T-helper 2 cell treated with Interferon-gamma antibody and Interleukin-4, amounts not matched to agents 100 ng/mL and 5 ng/mL, for 36 hours (primary cell): ENCODE measurements around the gene ACAP2. TPM values are rescaled to one million over a fixed set of nuclear protein-coding genes. Genes with fewer than 3 reads are reported as not detected.
"Not testable (repeated sequence)": the region's sequence is repeated elsewhere in the genome, so short reads cannot be mapped to it uniquely, and the experiment has no call there.

Experiments used
- intact Hi-C: fragments of 100-400 bp; cut with micrococcal nuclease; formaldehyde crosslinking; loops from one replicate; pipeline ENCODE4 v1.15.1; 2023
- total RNA-seq: library from RNA; stranded (reverse); gene quantifications from 2 replicates; pipeline ENCODE4 v1.2.3, GENCODE V29; 2022

The ACAP2 gene
- total RNA-seq, 1 donor from 2014 or later, result 66.3 TPM

DNA sequence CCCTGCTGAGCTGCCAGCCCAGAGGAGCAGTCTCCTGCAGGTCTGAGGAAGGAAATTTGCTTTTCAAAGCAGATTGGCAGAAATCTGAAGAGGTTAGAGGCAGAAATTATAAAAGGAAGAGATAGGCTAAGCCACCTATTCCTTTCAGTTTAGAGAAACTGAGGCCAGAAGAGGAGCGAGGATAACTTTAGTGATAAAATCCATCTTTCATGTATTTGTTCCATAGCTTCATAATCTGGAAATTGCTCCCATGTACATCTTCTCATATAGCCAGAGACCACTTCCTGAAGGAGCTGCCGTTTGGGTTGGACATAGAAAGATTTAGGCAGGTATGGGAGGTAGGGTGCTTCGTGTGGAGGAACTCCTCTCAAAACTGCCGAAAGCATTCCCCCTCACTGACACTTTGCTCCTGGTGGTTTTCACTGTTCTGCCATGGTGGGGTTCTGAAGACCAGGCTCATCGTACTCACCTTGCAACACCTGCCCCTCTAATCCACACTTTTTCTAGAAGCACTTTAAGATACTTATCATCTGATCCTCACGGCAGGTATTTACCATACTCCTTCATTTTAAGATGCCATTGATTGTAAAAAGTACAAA is 670 bp upstream of the ACAP2 start:
- intact Hi-C loops, result loop anchor here (1.0 to 5.0 kb wide), 5 partner anchors 15 to 957 kb away; partner anchors contain the start of genes ATP13A3 and LSG1

- intact Hi-C loops, result loop anchor here (1.0 to 5.0 kb wide), 4 partner anchors 80 to 955 kb away; partner anchors contain the start of genes ATP13A3, LSG1 and XXYLT1
These were observed 738 bp downstream of the ACAP2 start for GRCh38 chr3:195441992-195442572.

DNA sequence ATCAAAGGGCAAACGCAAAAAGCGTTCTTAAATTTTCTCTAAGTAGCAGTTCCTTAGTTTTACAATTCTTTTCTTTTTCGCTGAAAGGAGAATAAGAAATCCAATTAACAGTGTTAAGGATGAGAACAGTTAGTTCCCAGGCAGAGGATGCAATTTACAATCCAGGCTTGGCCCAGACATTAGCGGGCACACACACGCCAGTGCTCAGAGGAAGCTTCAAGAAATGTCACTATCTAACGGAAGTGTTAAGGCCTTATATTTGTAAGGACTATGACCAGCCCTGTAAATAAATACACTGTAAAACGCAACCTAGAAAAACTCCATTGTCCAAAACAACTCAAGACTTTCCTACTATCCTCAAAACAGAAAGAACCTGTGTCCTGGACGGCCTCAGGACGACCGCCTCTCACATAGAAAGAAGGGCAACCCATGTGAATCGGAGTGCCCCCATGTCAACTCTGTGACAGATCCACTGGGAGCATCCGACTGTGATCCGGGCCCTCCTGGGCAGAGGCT is 1.3 kb downstream of the ACAP2 start:
- intact Hi-C loops, result loop anchor here (5.0 kb wide), 2 partner anchors 81 to 769 kb away; partner anchors contain the start of gene LSG1

DNA sequence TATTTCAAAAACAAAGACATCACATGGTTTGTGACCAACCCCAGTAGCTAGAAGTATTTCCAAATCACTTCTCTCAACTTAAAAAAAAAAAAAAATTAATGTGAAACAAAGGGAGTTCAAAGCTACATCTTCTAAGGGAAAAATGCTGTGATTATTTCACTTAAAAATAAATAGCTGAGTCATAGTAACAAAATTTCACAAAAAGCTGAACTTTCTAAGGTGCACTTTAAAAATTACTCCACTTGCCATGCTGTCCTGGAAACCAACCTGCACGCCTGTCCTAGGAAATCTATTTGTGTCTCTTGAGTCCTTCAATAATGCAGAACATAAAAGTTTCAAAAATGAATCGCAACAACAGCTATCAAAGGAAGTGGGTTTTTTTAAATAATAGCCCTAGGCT is 1.8 kb downstream of the ACAP2 start:
- intact Hi-C loops, result loop anchor here (5.0 kb wide), 2 partner anchors 81 to 769 kb away; partner anchors contain the start of gene LSG1

DNA sequence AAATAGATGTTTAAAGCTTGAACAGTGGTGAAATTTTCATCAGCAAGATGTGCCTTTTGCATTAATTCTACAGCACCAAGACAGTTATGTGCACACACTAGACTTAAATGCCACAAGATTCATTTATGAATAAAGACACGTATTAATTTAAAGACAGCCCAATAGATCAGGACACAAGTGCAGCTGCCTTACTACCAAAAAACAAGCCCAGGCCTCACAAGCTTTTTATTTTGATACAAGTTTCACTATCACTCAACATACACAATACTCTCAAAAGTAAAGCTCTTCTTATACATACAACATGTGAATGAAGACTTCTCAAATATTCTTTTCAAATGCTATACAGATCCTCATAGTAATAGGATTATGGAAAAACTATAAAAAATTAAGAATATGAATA is 2.4 kb downstream of the ACAP2 start:
- intact Hi-C loops, result loop anchor here (5.0 kb wide), 2 partner anchors 82 to 768 kb away; partner anchors contain the start of gene LSG1

DNA sequence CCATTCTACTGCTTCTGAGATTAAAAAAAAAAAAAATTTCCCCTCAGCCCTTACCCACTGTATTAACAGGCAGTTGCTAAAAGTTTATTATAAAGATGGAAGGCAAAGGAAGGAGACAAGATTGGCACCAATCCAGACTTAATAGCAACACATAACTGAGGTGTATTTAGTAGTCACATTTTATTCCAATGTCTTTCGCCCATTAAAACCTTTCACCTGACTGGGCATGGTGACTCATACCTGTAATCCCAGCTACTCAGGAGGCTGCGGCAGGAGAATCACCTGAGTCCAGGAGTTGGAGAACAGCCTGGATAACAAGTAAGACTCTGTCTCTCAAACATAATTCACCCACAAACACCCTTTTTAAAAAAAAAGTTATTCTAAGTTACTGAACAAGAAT is 4.4 kb downstream of the ACAP2 start:
- intact Hi-C loops, result no loop called here

GRCh38 chr3:195425849-195426248 is 17.0 kb downstream of the ACAP2 start:
- intact Hi-C loops, result no loop called here

DNA sequence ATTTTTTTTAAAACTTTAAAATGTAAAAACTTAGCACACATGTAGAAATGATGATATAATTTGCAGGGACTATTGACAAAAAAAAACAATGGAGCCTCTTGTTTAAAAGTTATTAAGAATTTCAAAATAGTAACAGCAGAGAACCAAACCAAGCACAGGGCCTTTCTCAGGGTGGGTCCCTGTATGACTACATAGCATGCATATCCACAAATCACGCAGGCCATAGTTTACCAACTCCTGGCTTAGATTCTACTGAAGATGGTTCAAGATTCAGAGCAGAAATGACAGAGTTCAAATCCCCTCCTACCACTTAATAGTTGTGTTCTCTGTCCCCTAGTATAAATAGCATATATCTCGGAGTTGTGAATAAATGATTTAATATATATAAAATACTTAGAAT is 19.0 kb downstream of the ACAP2 start:
- intact Hi-C loops, result no loop called here

DNA sequence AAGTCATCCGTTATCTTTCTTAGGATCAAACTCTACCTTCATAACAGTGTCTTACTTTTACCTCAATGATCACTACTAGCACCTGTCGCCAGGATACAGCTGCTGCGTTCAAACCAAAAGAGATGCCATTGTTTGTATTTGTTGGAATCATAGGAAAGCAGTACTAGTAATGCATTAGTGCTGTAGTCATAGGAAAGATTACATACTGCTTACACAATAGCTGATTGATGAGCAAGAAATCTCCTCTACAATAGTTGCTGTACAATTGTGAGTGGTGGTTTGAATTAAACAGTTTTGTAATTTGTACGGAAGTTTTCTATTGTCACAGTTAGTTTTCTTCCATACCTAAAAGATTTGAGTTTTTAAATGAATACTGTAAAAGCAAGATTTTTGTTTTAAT is 21.4 kb downstream of the ACAP2 start:
- intact Hi-C loops, result no loop called here

DNA sequence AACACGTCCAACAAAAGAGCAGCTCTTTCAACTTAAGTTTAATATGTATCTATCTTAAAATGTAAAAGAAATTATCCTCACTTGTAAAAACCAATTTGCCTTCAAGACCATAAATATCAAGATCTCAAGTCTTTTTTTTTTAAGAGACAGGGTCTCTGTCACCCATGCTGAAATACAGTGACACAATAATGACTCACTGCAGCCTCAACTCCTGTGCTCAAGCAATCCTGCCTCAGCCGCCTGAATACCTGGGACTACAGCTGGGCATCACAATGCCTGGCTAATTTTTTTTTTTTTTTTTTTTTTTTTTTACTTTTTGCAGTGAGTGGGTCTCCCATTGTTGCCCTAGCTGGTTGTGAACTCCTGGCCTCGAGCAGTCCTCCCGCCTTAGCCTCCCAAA is 26.0 kb downstream of the ACAP2 start:
- intact Hi-C loops, result no loop called here

DNA sequence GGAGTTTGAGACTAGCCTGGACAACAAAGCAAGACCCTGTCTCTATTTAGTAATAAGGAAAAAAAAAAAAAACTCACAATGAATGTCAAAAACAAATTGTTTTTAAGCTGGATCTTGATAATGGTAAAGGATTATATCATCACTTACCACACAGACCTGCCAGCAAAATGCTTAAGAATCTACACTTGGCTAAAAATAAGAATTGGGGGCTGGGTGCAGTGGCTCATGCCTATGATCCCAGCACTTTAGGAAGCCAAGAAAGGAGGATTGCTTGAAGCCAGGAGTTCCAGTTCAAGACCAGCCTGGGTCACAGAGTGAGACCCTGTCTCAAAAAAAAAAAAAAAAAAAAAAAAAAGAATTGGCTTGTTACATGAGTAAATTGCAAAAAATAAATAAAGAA is 31.0 kb downstream of the ACAP2 start:
- intact Hi-C loops, result no loop called here

DNA sequence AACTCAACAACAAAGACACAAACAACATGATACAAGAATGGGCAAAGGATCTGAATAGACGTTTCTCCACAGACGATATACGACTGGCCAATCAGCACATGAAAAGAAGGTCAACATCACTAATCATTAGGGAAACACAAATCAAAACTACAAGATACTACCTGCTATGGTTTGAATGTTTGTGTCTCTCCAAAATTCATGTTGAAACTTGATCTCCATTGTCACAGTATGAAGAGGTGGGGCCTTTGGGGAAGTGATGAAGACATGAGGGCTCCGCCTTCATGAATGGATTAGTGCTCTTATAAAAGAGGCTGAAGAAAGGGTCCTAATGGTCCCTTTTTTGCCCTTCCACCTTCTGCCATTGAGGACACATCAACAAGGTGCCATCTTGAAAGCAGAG is 32.3 kb downstream of the ACAP2 start:
- intact Hi-C loops, result no loop called here

GRCh38 chr3:195407531-195408409 is 35.0 kb downstream of the ACAP2 start:
- intact Hi-C loops, result no loop called here

DNA sequence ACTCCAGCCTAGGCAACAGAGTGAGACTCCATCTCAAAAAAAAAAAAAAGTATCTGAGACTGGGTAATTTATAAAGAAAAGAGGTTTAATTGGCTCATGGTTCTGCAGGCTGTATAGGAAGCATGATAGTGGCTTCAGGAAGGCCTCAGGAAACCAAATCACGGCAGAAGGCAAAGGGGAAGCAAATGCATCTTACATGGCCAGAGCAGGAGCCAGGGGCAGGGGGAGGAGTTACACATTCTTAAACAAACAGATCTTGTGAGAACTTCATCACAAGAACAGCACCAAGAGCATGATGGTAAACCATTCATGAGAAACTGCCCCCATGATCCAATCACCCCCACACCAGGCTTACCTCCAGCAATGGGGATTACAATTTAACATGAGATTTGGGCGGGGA is 37.2 kb downstream of the ACAP2 start:
- intact Hi-C loops, result no loop called here

- intact Hi-C loops, result no loop called here
These were observed 38.9 kb downstream of the ACAP2 start for GRCh38 chr3:195403841-195404408.

GRCh38 chr3:195403244-195403643 is 39.6 kb downstream of the ACAP2 start:
- intact Hi-C loops, result no loop called here

- intact Hi-C loops, result no loop called here
These were observed 40.9 kb downstream of the ACAP2 start for GRCh38 chr3:195401943-195402342.

DNA sequence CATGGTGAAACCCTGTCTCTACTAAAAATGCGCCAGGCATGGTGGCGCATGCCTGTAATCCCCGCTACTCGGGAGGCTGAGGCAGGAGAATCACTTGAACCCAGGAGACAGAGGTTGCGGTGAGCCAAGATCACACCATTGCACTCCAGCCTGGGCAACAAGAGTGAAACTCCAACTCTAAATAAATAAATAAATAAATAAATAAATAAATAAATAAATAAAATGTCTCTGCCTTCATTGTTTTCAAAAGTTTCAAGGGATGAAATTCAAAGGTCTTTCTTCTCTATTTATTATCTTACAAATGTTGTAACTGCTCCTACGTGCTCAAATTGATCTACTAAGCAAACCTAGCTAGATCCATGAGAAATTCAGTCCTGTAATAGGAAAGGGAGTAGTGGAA is 44.4 kb downstream of the ACAP2 start:
- intact Hi-C loops, result not testable (repeated sequence)

GRCh38 chr3:195397524-195397923 is 45.3 kb downstream of the ACAP2 start:
- intact Hi-C loops, result no loop called here

DNA sequence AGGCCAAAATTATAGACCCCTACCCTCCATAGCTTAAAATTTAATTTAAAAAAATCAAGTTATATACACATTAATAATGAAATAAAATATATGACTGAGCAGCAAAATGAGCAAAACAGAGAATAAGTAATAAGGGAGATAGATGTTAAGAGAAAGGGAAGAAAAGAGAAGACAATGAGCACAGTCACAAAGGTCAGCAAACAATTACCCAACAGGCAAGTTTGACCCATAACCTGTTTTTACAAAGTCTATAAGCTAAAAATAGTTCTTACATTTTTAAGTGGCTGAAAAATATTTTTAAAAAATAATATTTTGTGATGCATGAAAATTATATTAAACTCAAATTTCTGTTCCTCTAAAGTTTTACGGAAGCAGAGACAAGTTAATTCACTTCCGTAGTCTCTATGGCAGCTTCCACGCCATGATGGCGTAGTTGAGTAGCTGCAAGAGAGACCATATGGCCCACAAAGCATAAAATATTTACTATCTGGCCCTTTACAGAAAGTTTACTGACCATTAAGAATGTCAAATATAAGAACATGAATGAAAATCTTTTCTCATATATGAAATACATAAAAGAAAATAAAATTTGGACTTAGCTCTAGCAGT is 47.5 kb downstream of the ACAP2 start:
- intact Hi-C loops, result no loop called here

DNA sequence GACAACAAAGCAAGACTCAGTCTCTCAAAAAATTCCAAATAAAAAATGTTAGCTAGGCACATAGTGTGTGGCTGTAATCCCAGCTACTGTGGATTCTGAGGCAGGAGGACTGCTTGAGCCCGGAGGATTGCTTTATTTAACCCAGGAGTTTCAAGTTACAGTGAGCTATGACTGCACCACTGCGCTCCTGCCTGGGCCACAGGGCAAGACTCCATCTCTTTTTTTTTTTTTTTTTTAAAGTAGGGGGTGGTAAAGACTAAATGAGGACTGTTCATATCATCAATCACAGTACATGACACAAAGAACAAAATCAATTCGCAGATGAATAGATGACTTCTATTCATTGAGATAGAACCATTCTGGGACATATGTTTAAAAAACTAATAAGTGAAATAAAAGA is 48.1 kb downstream of the ACAP2 start:
- intact Hi-C loops, result no loop called here
